ENCODE data around the gene EEIG1. TPM values are rescaled to one million over a fixed set of nuclear protein-coding genes. Genes with fewer than 3 reads are reported as not detected.

Gene EEIG1
- total RNA-seq: 10 to 100 TPM in 2 of 3 donors, 1 to 10 TPM in 1; 7.7 to 32.1 (median 19.7) TPM

DNA sequence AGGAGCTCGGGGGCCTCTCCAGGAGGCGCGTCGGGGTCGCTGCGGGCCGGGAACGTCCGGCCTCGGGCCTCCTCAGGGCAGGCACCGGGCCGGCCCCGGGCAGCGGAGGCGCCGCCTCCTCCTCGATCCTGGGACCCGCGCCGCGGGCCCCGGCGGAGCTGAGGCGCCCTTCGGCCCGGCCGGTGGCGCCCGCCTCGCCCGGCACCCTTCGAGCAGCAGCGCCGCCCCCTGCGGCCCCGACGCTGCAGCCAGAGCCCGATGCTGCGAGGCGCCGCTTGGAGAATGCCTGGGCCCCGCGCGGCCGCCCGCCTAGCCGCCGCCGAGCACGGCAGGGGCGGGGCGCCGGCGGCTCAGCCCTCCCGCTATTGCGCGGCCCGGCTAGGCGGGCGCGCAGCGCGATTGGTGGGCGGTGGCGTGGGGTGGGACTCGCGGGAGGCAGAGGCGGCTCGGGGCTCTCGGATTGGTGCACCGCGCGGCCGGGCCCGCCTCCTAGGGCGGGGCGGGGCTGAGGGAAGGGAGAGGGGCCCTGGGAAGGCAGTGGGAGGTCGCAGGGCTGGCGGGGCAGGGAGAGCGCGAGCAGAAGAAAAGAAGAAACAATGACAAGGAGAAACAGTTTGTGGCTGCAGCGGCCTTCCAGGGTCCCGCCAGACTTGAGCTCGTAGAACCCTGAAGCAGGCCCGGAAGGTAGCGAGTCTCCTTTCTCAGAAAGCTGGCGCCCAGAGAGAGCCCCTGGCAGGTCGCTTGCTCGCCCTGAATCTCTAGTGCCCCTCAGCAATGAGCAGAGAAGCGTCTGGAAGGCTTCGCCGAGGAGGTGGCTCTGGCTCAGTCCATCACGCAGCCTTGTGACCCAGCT lies at the start of gene EEIG1:
TSS of gene EEIG1 (minus strand) at position 284 of the 853 bp plus-strand sequence. CDS start 852 bp downstream, outside the sequence.
- intact Hi-C loops (cut with DNase I; ENCODE audit: low total_unique reads): loop anchor here (10.0 kb wide), 1 partner anchor 766 kb away; no protein-coding TSS in a partner anchor
- peak; percentile 92 to 96 for DNase-seq (ENCODE audit: low spot score in 2 of 2)
- H3K36me3 ChIP-seq: no peaks in the 10 kb centered on the region
- H3K4me3 ChIP-seq: peak within 1 kb of the TSS; percentile 76 to 93 (median 82)
- TF ChIP-seq POLR2AphosphoS5 (IDR thresholded peaks at IDR 0.05): peak in 2 of 3 donors; percentile 62 to 67
- TF ChIP-seq, protein P1, sequence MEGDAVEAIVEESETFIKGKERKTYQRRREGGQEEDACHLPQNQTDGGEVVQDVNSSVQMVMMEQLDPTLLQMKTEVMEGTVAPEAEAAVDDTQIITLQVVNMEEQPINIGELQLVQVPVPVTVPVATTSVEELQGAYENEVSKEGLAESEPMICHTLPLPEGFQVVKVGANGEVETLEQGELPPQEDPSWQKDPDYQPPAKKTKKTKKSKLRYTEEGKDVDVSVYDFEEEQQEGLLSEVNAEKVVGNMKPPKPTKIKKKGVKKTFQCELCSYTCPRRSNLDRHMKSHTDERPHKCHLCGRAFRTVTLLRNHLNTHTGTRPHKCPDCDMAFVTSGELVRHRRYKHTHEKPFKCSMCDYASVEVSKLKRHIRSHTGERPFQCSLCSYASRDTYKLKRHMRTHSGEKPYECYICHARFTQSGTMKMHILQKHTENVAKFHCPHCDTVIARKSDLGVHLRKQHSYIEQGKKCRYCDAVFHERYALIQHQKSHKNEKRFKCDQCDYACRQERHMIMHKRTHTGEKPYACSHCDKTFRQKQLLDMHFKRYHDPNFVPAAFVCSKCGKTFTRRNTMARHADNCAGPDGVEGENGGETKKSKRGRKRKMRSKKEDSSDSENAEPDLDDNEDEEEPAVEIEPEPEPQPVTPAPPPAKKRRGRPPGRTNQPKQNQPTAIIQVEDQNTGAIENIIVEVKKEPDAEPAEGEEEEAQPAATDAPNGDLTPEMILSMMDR (IDR thresholded peaks at IDR 0.05): no peak
- TF ChIP-seq POLR2A (IDR thresholded peaks at IDR 0.05): no peak
- H3K4me1 ChIP-seq: peaks cover 0 to 22% of the 10 kb centered on the region in 2 donors
- H3K9me3 ChIP-seq: no peaks in the 10 kb centered on the region
- peak within 1 kb of the TSS; percentile 98 to 99 for H3K27ac ChIP-seq
- H3K27me3 ChIP-seq: no peaks in the 10 kb centered on the region

DNA sequence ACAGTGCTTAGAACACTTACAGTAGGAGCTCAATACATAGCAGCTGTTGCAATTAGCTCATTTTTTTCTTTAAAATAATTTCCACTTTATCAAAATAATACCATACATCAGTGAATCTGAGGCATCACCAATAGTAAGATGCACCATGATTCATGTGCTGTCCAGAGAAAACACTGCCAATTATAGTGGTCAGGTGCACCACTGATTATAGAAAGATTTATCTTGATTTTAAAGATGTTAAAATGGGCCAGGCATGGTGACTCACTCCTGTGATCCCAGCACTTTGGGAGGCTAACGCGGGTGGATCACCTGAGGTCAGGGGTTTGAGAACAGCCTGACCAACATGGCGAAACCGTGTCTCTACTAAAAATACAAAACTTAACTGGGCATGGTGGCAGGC lies 46.9 kb upstream of the EEIG1 start:
- Histone ChIP-seq H3K9me3 (no peaks in the 10 kb centered on the region), H3K36me3 (no peaks in the 10 kb centered on the region), H3K27ac (no peak overlapping the region), H3K4me1 (no peaks in the 10 kb centered on the region), H3K4me3 (no peak overlapping the region), H3K27me3 (no peaks in the 10 kb centered on the region)
- intact Hi-C loops (cut with DNase I; ENCODE audit: low total_unique reads): no loop called here
- no peak for DNase-seq (ENCODE audit: low spot score in 2 of 2)
- TF ChIP-seq POLR2A (IDR thresholded peaks at IDR 0.05): no peak
- TF ChIP-seq, protein P1 (IDR thresholded peaks at IDR 0.05): no peak
- TF ChIP-seq POLR2AphosphoS5 (IDR thresholded peaks at IDR 0.05): no peak

DNA sequence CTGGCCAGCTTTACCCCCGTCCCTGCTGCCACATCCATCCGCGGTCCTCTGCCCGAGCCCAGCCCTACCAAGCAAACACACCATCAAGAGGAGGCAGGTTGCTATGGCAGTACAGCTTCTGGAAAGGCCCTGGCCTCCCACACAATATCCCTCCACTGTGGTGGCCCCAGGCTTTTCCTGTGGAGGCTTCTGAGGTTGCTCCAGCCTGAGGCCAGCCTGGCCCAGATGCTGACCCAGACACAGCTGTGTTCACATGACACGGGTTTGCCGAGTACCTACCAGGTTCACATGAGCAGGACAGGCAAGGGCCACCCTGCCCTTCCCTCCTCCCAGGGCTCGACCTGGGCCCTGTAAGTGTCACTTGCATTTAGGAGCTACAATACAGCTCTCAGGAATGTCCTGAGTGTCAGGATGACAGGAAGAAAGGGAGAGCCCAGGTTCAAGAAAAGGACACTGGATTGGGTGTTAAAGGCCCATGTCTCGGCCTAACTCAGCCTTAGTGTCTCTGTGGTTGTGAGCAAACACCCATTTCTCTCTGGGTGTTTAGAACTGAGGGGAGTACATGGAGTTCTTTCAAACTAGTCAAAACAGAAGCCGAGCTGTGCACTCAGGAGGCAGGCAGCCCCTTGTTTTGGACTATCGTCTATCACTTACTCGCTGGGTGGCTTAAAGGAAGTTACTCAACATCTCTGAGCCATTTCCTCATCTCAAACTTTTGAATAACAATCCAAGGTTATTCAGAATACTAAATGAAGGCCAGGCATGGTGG lies 46.2 kb upstream of the EEIG1 start:
- no peak for DNase-seq (ENCODE audit: low spot score in 2 of 2)
- no peaks in the 10 kb centered on the region for H3K9me3 ChIP-seq
- TF ChIP-seq POLR2AphosphoS5 (IDR thresholded peaks at IDR 0.05) (no peak), POLR2A (IDR thresholded peaks at IDR 0.05) (no peak)
- TF ChIP-seq, protein P1 (IDR thresholded peaks at IDR 0.05): no peak
- intact Hi-C loops (cut with DNase I; ENCODE audit: low total_unique reads): no loop called here
- H3K27ac ChIP-seq: peak overlapping the region; percentile 68 to 80
- no peaks in the 10 kb centered on the region for H3K27me3 ChIP-seq
- no peak overlapping the region for H3K4me3 ChIP-seq
- H3K36me3 ChIP-seq: no peaks in the 10 kb centered on the region
- H3K4me1 ChIP-seq: no peaks in the 10 kb centered on the region

DNA sequence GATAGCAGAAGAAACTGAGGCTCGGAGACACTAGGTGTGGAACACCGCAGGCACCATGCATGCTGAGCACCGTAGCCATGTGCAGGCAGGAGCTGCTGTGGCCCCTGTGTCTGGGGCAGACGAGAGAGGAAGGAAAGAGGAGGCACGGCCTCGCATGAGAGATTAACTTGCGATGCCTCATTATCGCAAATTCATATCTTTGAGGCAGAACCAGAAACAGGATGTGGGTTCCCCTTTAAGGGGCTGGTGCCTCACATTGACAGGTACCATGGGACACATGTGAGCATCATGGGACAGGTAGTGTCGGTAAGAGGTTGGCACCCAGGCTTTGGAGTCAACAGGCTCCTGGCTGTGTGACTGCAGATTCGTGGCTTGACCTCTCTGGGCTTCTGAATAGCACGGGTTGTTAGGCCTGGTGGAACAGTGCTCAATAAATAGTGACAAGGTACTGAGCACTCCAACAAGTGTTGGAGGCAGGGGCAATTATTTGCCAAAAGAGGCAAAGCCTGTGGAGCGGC lies 45.5 kb upstream of the EEIG1 start:
- Histone ChIP-seq H3K9me3 (no peaks in the 10 kb centered on the region), H3K4me3 (no peak overlapping the region), H3K27ac (peak overlapping the region; percentile 68 to 80), H3K27me3 (no peaks in the 10 kb centered on the region), H3K4me1 (no peaks in the 10 kb centered on the region), H3K36me3 (no peaks in the 10 kb centered on the region)
- DNase-seq (ENCODE audit: low spot score in 2 of 2): peak in 1 of 2 donors; percentile 31
- TF ChIP-seq, protein P1 (IDR thresholded peaks at IDR 0.05): no peak
- TF ChIP-seq POLR2A (IDR thresholded peaks at IDR 0.05) (no peak), POLR2AphosphoS5 (IDR thresholded peaks at IDR 0.05) (no peak)
- intact Hi-C loops (cut with DNase I; ENCODE audit: low total_unique reads): no loop called here
